GM12874 (cell line): ENCODE results near the gene CD69.

Source experiments
- CTCF ChIP-seq: IDR thresholded peaks from 2 replicates; pipeline ENCODE4 v1.5.1; 2011; ENCODE audit warnings: low read depth, mild to moderate bottlenecking, control low read depth, low read length, moderate library complexity; ENCODE audit not compliant: insufficient read depth

Gene CD69

GRCh38 chr12:9732921-9733461 lies 27.7 kb downstream of the CD69 start, which contains the start of gene CLECL1:
TSS of gene CLECL1 (minus strand) at chr12:9733097.
- no peak for TF ChIP-seq CTCF

- TF ChIP-seq CTCF, result no peak
Observed at GRCh38 chr12:9731797-9732196, 28.9 kb downstream of the CD69 start.

- TF ChIP-seq CTCF, result no peak
Observed at GRCh38 chr12:9731393-9731792, 29.3 kb downstream of the CD69 start.

GRCh38 chr12:9730591-9730990 lies 30.1 kb downstream of the CD69 start:
- TF ChIP-seq CTCF, result no peak

GRCh38 chr12:9730011-9730410 lies 30.7 kb downstream of the CD69 start:
- TF ChIP-seq CTCF, result no peak

GRCh38 chr12:9729082-9729481 lies 31.6 kb downstream of the CD69 start:
- no peak for TF ChIP-seq CTCF

DNA sequence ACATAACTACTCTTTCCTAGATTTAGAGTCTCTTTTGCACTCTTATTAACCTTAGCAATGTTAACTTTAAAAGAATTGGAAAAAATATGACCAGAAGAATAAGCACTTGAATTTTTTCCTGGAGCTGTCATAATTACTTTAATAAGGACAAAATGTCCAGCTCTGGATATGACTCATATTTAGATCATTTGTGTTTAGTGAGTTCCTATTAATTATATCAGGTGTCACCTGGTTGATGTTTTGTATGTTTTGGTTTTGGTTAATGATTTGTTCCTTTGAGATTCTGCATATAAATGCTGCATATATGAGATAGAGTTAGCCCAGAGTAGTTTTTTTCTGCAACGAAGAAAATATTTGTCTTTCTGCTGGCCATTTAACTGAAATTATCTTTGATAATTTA lies 32.9 kb downstream of the CD69 start:
- TF ChIP-seq CTCF, result no peak
